ENCODE results near the gene SORBS1.

GRCh38 chr10:95333997-95334804, 227.0 kb downstream of the SORBS1 start:
- TF ChIP-seq, protein P1, sequence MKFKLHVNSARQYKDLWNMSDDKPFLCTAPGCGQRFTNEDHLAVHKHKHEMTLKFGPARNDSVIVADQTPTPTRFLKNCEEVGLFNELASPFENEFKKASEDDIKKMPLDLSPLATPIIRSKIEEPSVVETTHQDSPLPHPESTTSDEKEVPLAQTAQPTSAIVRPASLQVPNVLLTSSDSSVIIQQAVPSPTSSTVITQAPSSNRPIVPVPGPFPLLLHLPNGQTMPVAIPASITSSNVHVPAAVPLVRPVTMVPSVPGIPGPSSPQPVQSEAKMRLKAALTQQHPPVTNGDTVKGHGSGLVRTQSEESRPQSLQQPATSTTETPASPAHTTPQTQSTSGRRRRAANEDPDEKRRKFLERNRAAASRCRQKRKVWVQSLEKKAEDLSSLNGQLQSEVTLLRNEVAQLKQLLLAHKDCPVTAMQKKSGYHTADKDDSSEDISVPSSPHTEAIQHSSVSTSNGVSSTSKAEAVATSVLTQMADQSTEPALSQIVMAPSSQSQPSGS (tag by site-specific recombination; IDR thresholded peaks at IDR 0.05; ENCODE audit: low read depth), result no peak
- TF ChIP-seq, protein P2, sequence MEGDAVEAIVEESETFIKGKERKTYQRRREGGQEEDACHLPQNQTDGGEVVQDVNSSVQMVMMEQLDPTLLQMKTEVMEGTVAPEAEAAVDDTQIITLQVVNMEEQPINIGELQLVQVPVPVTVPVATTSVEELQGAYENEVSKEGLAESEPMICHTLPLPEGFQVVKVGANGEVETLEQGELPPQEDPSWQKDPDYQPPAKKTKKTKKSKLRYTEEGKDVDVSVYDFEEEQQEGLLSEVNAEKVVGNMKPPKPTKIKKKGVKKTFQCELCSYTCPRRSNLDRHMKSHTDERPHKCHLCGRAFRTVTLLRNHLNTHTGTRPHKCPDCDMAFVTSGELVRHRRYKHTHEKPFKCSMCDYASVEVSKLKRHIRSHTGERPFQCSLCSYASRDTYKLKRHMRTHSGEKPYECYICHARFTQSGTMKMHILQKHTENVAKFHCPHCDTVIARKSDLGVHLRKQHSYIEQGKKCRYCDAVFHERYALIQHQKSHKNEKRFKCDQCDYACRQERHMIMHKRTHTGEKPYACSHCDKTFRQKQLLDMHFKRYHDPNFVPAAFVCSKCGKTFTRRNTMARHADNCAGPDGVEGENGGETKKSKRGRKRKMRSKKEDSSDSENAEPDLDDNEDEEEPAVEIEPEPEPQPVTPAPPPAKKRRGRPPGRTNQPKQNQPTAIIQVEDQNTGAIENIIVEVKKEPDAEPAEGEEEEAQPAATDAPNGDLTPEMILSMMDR (tag by site-specific recombination; IDR thresholded peaks at IDR 0.05), result no peak
- TF ChIP-seq ZNF791 (tag by site-specific recombination; IDR thresholded peaks at IDR 0.05), result no peak

All from HEK293 (cell line).